ENCODE measurements around the gene ASIC4. TPM values are rescaled to one million over a fixed set of nuclear protein-coding genes. Genes with fewer than 3 reads are reported as not detected.

The ASIC4 gene
- polyA plus RNA-seq, 3 donors from 2014 or later, result not detected

DNA sequence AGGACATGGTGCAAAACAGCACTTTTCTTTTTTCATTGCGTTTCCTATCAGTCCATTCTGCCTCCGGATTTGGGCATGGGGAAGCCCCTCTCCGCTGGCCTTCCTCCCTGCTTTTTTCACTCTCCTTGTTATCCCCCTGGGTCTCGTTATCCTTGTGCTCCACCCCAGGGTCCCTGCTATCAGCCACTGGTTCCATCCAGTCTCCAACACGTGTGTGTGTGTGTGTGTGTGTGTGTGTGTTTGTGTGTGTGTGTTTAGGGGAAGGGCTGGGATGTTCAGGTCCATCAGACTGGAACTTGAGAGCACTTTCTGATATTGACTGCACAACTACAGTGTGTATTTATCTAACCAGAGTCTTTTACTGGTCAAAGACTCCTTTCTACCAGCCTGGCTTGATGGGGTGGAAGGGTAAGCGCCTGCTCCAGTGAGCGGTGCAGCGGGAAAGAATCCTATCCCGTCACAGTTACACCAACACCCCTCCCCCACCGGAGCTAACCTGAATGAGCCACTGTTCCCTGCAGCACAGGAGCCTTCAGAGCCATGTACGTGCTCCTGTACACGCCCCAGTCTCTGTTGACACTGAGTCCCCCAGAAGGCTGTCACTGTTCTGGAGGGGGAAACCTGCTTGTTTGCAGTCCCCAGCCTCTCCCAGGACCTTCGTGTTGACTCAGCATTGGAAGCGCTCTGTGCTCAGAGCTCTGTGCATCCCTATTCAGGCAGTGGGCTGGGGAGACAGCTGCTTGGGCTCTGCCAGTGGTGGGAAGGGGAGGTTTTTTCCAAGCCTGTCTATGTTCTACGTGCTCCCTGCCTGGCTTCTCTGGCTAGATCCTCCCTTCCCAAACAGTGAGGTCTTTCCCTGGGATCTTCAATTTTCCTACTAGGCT is 62.5 kb downstream of the ASIC4 start:
- DNase-seq, result no peak
- Mint-ChIP-seq H3K9me3 (no peaks in the 10 kb centered on the region), H3K27me3 (ENCODE audit: low read depth in 3 of 3) (peaks cover 3 to 28% (median 12%) of the 10 kb centered on the region in 3 donors), H3K27ac (no peak overlapping the region), H3K4me1 (peaks cover 0 to 2% of the 10 kb centered on the region in 2 donors), H3K4me3 (no peak overlapping the region), H3K36me3 (no peaks in the 10 kb centered on the region)

DNA sequence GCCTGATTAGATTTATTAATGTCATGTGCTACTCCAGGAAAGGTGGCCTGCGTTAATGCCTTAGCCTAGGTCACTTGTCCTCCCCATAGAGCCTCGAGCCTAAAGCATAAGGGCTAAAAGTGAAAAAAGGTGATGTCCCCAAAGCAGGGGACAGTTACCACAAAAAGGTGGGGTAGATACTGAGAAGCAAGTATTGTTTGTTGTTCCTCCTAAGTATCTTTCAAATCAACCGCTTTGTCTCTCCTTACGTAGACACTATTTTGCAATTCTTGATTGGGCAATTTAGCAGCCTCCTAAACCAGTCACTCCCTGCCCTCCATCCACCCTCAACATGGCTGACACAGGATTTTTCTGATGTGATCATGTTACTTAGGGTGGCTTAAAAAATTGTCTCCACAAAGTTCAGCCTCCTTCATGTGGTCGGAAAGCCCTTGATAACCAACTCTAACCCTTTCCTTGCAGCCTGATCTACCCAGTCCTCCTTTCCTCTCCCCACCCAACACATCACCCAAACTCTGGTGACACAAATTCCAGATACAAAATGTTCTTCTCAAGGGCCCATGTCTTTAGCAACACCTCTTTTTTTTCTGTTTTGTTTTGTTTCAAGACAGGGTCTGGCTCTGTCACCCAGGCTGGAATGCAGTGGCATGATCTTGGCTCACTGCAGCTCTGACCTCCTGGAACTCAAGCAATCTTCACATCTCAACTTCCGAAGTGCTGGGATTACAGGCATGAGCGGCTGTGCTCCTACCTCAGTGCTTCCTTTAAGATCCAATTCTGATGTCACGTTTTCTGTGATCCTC is 64.7 kb downstream of the ASIC4 start:
- peaks cover 3 to 15% (median 6%) of the 10 kb centered on the region in 3 donors for H3K27me3 Mint-ChIP-seq (ENCODE audit: low read depth in 3 of 3)
- no peaks in the 10 kb centered on the region for H3K36me3 Mint-ChIP-seq
- H3K27ac Mint-ChIP-seq, result no peak overlapping the region
- H3K9me3 Mint-ChIP-seq, result no peaks in the 10 kb centered on the region
- no peak for DNase-seq
- H3K4me1 Mint-ChIP-seq, result no peaks in the 10 kb centered on the region
- no peak overlapping the region for H3K4me3 Mint-ChIP-seq

DNA sequence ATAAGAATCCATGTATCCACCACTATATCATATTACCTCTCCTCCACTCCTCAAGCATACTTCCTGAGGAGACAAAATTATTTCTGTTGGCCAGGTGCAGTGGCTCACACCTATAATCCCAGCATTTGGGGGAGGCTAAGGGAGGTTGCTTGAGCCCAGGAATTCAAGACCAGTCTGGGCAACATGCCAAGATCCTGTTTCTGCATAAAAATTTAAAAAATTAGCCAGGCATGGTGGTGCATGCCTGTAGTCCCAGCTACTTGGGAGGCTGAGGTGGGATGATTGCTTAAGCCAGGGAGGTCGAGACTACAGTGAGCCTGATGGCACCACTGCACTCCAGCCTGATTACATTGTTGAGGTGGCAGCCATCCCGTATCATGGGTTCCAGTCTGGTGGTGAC is 67.1 kb downstream of the ASIC4 start:
- no peaks in the 10 kb centered on the region for H3K36me3 Mint-ChIP-seq
- H3K4me3 Mint-ChIP-seq, result no peak overlapping the region
- H3K27ac Mint-ChIP-seq, result no peak overlapping the region
- DNase-seq, result no peak
- H3K27me3 Mint-ChIP-seq (ENCODE audit: low read depth in 3 of 3), result peaks cover 1 to 13% (median 5%) of the 10 kb centered on the region in 3 donors
- H3K9me3 Mint-ChIP-seq, result no peaks in the 10 kb centered on the region
- no peaks in the 10 kb centered on the region for H3K4me1 Mint-ChIP-seq

Other genes starting within 250 kb of the ASIC4 start
- gene DNAJB2, start 235.1 kb upstream of the ASIC4 start, polyA plus RNA-seq, result 1 to 10 TPM; 2.8 to 3.6 (median 2.9) TPM
- under 1 TPM in 1 of 3 donors, not detected in 2; 0.41 TPM for gene PTPRN, start 205.1 kb upstream of the ASIC4 start, polyA plus RNA-seq
- gene RESP18, start 181.7 kb upstream of the ASIC4 start, polyA plus RNA-seq, result not detected
- gene DNPEP, start 126.6 kb upstream of the ASIC4 start, polyA plus RNA-seq, result 10 to 100 TPM; 77.4 to 97.9 (median 78.9) TPM
- not detected for gene DES, start 96.1 kb upstream of the ASIC4 start, polyA plus RNA-seq
- gene SPEG, start 79.6 kb upstream of the ASIC4 start, polyA plus RNA-seq, result not detected
- gene GMPPA, start 15.6 kb upstream of the ASIC4 start, polyA plus RNA-seq, result 10 to 100 TPM; 21.4 to 40.9 (median 37.1) TPM
- 10 to 100 TPM in 2 of 3 donors, 1 to 10 TPM in 1; 6.1 to 20.8 (median 18.6) TPM for gene CHPF, start 29.3 kb downstream of the ASIC4 start, polyA plus RNA-seq
- gene TMEM198, start 29.5 kb downstream of the ASIC4 start, polyA plus RNA-seq, result under 1 TPM in 1 of 3 donors, not detected in 2; 0.44 TPM
- under 1 TPM in 1 of 3 donors, not detected in 2; 0.53 TPM for gene OBSL1, start 57.1 kb downstream of the ASIC4 start, polyA plus RNA-seq
- gene INHA, start 57.8 kb downstream of the ASIC4 start, polyA plus RNA-seq, result not detected
- gene STK11IP, start 83.4 kb downstream of the ASIC4 start, polyA plus RNA-seq, result 10 to 100 TPM; 12.6 to 18.4 (median 16.6) TPM
- under 1 TPM in 1 of 3 donors, not detected in 2; 0.52 TPM for gene SLC4A3, start 113.1 kb downstream of the ASIC4 start, polyA plus RNA-seq